Neural cell (in vitro differentiated cells): ENCODE results near the gene ERBB4.

ENCODE experiments used
- CTCF ChIP-seq: fragments of 450-650 bp; IDR thresholded peaks from 2 replicates; pipeline ENCODE4 v1.5.1; 2014; ENCODE audit warnings: antibody characterized with exemption, mild to moderate bottlenecking, moderate library complexity; ENCODE audit not compliant: poor library complexity, severe bottlenecking
- EP300 ChIP-seq: fragments of 450-650 bp; conservative IDR thresholded peaks from 2 replicates; pipeline ENCODE4 v1.6.1; 2014; ENCODE audit warnings: antibody characterized with exemption, mild to moderate bottlenecking, moderate library complexity; ENCODE audit not compliant: poor library complexity, severe bottlenecking
- EZH2 ChIP-seq: fragments of 200-600, 300-800 bp; shearing (Covaris generic), sonication (generic); IDR thresholded peaks from 2 replicates; pipeline ENCODE4 v1.6.1; 2014; ENCODE audit warnings: antibody characterized with exemption, low read length, borderline replicate concordance, mild to moderate bottlenecking; ENCODE audit not compliant: insufficient read depth, poor library complexity, severe bottlenecking
- MXI1 ChIP-seq: fragments of 450-650 bp; conservative IDR thresholded peaks from 2 replicates; pipeline ENCODE4 v1.6.1; 2014; ENCODE audit warnings: antibody characterized with exemption, mild to moderate bottlenecking; ENCODE audit not compliant: poor library complexity, severe bottlenecking
- POLR2AphosphoS5 ChIP-seq: IDR thresholded peaks from 2 replicates; pipeline ENCODE4 v1.6.1; 2012
- TAF1 ChIP-seq: IDR thresholded peaks from 2 replicates; pipeline ENCODE4 v1.6.1; 2012; ENCODE audit warnings: low read depth

DNA sequence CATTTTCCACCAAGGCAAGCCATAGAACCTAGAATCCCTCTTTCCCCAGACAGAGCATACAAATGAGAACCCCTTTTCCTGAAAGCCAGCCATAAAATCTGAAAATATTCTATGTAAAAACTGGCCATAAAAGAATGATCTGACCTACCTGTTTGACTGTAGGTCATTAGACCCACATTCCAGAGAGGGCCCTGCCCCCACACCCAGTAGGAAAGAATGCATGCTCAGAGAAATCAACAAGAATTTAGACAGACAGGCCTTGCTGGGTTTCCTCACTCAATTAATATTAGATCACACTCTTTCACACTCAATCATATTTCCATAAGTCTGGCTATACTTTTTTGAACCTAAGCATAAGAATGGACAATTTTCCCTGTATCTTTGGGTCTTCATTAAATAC, 929.5 kb downstream of the ERBB4 start:
- TF ChIP-seq CTCF (no peak), EZH2 (no peak), MXI1 (no peak), EP300 (no peak), TAF1 (no peak), POLR2AphosphoS5 (no peak)
